A549 (cell line): Measurements from ENCODE around the gene MAMSTR.

Experiments
- EP300 ChIP-seq, 2 experiments: fragments of >200 bp; sonication (Bioruptor Twin); formaldehyde crosslinking; IDR thresholded peaks; 2 replicates in 1 of 2; 3 replicates in 1 of 2; pipeline ENCODE4 v1.6.1; 2016 to 2017
- POLR2A ChIP-seq: IDR thresholded peaks from 2 replicates; pipeline ENCODE4 v1.6.1; 2012; ENCODE audit warnings: mild to moderate bottlenecking, low read length
- RFX5 ChIP-seq: fragments of 450-650 bp; IDR thresholded peaks from 2 replicates; pipeline ENCODE4 v1.7.1; 2014; ENCODE audit warnings: antibody characterized with exemption, mild to moderate bottlenecking, moderate library complexity
- TF ChIP-seq, protein P1 (sequence below): fragments of >200 bp; sonication (Bioruptor Twin); formaldehyde crosslinking; IDR thresholded peaks from 3 replicates; pipeline ENCODE4 v1.5.1; 2016
- TF ChIP-seq, protein P2 (sequence below): IDR thresholded peaks from 2 replicates; pipeline ENCODE4 v1.6.1; 2012

DNA sequence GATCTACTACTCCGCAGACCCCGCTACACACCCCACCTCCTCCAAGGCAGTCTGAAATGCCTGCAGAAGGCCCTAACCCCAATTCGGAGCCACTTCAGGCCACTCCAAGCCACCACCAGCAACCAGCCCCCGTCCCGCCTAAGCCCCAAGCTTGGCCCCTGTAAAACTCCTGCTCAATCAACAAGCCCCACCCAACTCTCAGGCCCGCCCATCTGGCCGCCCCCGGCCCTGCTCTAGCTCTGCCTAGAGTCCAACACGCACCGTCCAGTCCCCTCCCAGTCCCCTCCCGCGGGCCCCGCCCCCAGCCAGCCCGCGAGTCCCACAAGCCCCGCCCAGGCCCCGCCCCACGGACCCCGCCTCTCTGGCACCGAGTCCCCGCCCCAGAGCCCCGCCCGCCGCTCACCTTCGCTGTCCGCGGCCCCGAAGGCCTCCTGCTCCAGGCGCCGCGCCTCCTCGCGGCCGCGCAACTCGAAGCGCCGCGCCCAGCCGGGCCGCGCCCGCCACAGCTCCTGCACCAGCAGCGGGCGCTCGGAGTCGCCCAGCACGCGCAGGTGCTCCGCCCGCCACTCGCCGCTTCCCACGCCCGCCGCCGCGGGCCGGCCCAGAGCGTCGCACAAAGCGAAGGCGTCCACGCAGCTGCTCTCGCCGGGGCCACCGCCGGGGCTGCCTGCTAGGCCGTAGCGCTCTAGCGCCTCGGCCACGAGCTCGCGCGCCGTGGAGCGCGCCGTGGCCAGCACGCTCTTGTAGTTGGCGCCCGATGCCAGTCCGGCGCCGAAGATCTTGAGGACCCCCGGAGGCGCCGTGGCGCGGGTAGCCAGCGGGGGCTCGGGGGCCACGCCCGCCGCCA lies 19.3 kb upstream of the MAMSTR start:
- TF ChIP-seq EP300 (IDR thresholded peaks at IDR 0.05) = no peak
- peak; percentile 61; the same call in 1 of the 2 replicates for TF ChIP-seq RFX5
- TF ChIP-seq, protein P1, sequence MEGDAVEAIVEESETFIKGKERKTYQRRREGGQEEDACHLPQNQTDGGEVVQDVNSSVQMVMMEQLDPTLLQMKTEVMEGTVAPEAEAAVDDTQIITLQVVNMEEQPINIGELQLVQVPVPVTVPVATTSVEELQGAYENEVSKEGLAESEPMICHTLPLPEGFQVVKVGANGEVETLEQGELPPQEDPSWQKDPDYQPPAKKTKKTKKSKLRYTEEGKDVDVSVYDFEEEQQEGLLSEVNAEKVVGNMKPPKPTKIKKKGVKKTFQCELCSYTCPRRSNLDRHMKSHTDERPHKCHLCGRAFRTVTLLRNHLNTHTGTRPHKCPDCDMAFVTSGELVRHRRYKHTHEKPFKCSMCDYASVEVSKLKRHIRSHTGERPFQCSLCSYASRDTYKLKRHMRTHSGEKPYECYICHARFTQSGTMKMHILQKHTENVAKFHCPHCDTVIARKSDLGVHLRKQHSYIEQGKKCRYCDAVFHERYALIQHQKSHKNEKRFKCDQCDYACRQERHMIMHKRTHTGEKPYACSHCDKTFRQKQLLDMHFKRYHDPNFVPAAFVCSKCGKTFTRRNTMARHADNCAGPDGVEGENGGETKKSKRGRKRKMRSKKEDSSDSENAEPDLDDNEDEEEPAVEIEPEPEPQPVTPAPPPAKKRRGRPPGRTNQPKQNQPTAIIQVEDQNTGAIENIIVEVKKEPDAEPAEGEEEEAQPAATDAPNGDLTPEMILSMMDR = peak; percentile 92
- peak; percentile 64 for TF ChIP-seq POLR2A
- TF ChIP-seq, protein P2, sequence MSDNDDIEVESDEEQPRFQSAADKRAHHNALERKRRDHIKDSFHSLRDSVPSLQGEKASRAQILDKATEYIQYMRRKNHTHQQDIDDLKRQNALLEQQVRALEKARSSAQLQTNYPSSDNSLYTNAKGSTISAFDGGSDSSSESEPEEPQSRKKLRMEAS = peak; percentile 98
